Spleen (tissue), 11 donors: ENCODE data around the gene ALDH4A1. TPM values are rescaled to one million over a fixed set of nuclear protein-coding genes. Genes with fewer than 3 reads are reported as not detected.

Experiments
- DNase-seq: peaks from one replicate; pipeline ENCODE4 v3.0.0-alpha.2; 2020
- H3K27ac ChIP-seq, 8 donors: fragments of 200-600 bp; sonication (generic) in 7 of 8; 1 replicate in 4 of 8; 2 replicates in 4 of 8; pipeline versions ENCODE4 v1.5.0 to v1.8.0; 2016 to 2021; ENCODE audit warnings: inconsistent platforms in 4 of 8, mild to moderate bottlenecking in 4 of 8, moderate library complexity in 1 of 8
- H3K27me3 ChIP-seq, 7 donors: fragments of 200-600 bp; sonication (generic) in 6 of 7; replicated peaks in 1 of 7; 1 replicate in 4 of 7; 2 replicates in 3 of 7; pipeline versions ENCODE4 v1.5.0 to v1.8.0; 2016 to 2021; ENCODE audit warnings: inconsistent platforms in 3 of 7, mild to moderate bottlenecking in 1 of 7
- H3K36me3 ChIP-seq, 6 donors: fragments of 200-600 bp; sonication (generic) in 5 of 6; 1 replicate in 4 of 6; 2 replicates in 2 of 6; pipeline versions ENCODE4 v1.5.0 to v1.8.0; 2016 to 2021; ENCODE audit warnings: inconsistent platforms in 2 of 6
- H3K4me1 ChIP-seq, 6 donors: fragments of 200-600 bp; sonication (generic) in 5 of 6; 1 replicate in 3 of 6; 2 replicates in 3 of 6; pipeline versions ENCODE4 v1.5.0 to v1.8.0; 2016 to 2021; ENCODE audit warnings: inconsistent platforms in 3 of 6
- H3K4me3 ChIP-seq, 8 donors: fragments of 200-600 bp; sonication (generic) in 7 of 8; 1 replicate in 4 of 8; 2 replicates in 4 of 8; pipeline versions ENCODE4 v1.5.0 to v1.8.0; 2016 to 2021; ENCODE audit warnings: inconsistent platforms in 4 of 8, mild to moderate bottlenecking in 4 of 8, moderate library complexity in 2 of 8
- H3K9me3 ChIP-seq, 8 donors: fragments of 200-600 bp; sonication (generic) in 7 of 8; 1 replicate in 4 of 8; 2 replicates in 4 of 8; pipeline versions ENCODE4 v1.5.0 to v1.8.0; 2016 to 2021; ENCODE audit warnings: inconsistent platforms in 4 of 8
- POLR2A ChIP-seq, 3 donors: fragments of 450-650 bp; IDR thresholded peaks; one replicate each; pipeline ENCODE4 v1.5.1; 2017; ENCODE audit warnings: antibody characterized with exemption in 3 of 3, mild to moderate bottlenecking in 1 of 3
- POLR2AphosphoS5 ChIP-seq, 3 donors: sonication (generic); formaldehyde crosslinking; IDR thresholded peaks; one replicate each; pipeline ENCODE4 v1.5.1; 2017; ENCODE audit warnings: antibody characterized with exemption in 3 of 3
- WGBS, 5 donors: extraction: QIAGEN DNeasy Blood & Tissue Kit in 3 of 5; methylation state at CpG; one replicate each; pipeline versions ENCODE4 v1.1.5 to v1.1.7; 2013 to 2018; 5-methylcytosine and 5-hydroxymethylcytosine counted together
- intact Hi-C: fragments of 100-400 bp; cut with DNase I; formaldehyde crosslinking; loops from one replicate; pipeline ENCODE4 v1.15.0; 2023; ENCODE audit warnings: low total_unique reads
- polyA plus RNA-seq, 3 donors: library from polyadenylated mRNA; stranded (reverse); fragments of 200-250 nt; gene quantifications; one replicate each; pipeline ENCODE4 v1.2.1, GENCODE V29; 2013
- total RNA-seq, 7 donors: library from RNA; depleted of rRNA in 3 of 7; stranded (reverse); fragments of >200 nt in 3 of 7; fragmentation: NEBNext Ultra II Directional in 4 of 7; extraction: Animal tissue kit (Norgen Biotek cat#: 25700) in 4 of 7; gene quantifications; one replicate each; pipeline versions ENCODE4 v1.1.0 to v1.2.1, GENCODE V29; 2016 to 2021
- TF ChIP-seq, protein P1 (sequence below), 11 experiments: fragments of 200-600 bp in 7 of 11; fragments of 450-650 bp in 4 of 11; sonication (generic) in 4 of 11; IDR thresholded peaks in 8 of 11; conservative IDR thresholded peaks in 3 of 11; 1 replicate in 7 of 11; 2 replicates in 4 of 11; pipeline versions ENCODE4 v1.4.0 to v1.8.0; 2016 to 2021; ENCODE audit warnings: antibody characterized with exemption in 11 of 11, inconsistent platforms in 4 of 11, mild to moderate bottlenecking in 1 of 11
- donor health status: healthy with polysubstance abuse.
- donor health status: DM: no; HTN: no; CAD: no; lungs with moderate emphysema.
- donor health status: DM: no; HTN: no; CAD: no.
- donor health status: Bipolar disorder and iron deficiency.
- donor health status: healthy.
- donor health status: DM: no; HTN: no; CAD: no.
- donor health status: DM: yes; HTN: yes; CAD: no.

Gene ALDH4A1
- total and polyA plus RNA-seq, 10 donors = 3.5 to 11.2 (median 8.0) TPM

DNA sequence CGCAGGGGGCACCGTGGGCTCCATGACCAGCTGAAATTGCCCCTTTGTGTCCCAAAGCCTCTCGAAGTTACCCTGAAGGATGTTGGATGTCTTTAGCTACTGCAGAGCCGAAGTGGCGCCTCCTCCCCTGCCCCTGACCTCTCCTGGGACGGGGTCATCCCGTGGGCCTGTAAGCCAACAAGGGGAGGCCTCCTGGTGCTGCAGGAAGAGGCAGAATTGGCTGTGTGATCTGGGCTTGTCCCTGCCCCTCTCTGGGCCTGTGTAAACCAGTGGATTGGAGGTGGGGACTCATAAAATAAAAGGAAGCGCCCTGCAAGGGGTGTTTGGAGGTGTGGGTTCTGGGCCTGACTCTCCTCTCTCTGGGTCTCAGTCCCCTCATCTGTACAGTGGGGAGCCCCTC is 40.8 kb downstream of the ALDH4A1 start:
- intact Hi-C loops = no loop called here
- 62 to 77% (median 71%) methylated on average over 8 of the region's 8 CpGs for WGBS, 5 donors
- TF ChIP-seq POLR2A (IDR thresholded peaks at IDR 0.05) (no peak), POLR2AphosphoS5 (IDR thresholded peaks at IDR 0.05) (no peak)
- TF ChIP-seq, protein P1, sequence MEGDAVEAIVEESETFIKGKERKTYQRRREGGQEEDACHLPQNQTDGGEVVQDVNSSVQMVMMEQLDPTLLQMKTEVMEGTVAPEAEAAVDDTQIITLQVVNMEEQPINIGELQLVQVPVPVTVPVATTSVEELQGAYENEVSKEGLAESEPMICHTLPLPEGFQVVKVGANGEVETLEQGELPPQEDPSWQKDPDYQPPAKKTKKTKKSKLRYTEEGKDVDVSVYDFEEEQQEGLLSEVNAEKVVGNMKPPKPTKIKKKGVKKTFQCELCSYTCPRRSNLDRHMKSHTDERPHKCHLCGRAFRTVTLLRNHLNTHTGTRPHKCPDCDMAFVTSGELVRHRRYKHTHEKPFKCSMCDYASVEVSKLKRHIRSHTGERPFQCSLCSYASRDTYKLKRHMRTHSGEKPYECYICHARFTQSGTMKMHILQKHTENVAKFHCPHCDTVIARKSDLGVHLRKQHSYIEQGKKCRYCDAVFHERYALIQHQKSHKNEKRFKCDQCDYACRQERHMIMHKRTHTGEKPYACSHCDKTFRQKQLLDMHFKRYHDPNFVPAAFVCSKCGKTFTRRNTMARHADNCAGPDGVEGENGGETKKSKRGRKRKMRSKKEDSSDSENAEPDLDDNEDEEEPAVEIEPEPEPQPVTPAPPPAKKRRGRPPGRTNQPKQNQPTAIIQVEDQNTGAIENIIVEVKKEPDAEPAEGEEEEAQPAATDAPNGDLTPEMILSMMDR (IDR thresholded peaks at IDR 0.05 in 8 of 11, conservative IDR thresholded peaks at IDR 0.05 in 3 of 11) = no peak
- Histone ChIP-seq H3K27me3 (peaks cover 0 to 18% (median 0%) of the 10 kb centered on the region in 7 donors), H3K9me3 (no peaks in the 10 kb centered on the region), H3K36me3 (no peaks in the 10 kb centered on the region), H3K4me3 (no peak overlapping the region), H3K27ac (no peak overlapping the region), H3K4me1 (peaks cover 0 to 6% (median 0%) of the 10 kb centered on the region in 6 donors)
- no peak for DNase-seq

DNA sequence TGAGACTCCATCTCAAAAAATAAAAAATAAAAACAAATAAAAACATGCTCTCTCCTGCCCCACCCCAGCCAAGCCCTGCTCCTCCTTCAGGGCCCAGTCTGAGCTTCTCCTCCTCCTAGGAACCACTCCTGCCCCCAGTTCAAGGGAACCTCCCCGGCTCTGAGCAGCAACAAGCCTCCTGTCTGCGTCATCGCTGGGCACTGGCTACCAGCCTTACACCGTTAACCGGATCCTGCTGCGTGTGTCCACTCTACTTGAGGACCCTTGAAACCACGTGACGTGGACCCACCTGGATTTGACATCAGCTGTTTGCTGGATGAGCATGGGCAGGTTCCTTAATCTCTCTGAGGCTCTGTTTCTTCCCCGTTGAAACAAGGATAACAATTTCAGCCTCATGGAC is 41.3 kb downstream of the ALDH4A1 start:
- no peak overlapping the region for H3K4me3 ChIP-seq
- peaks cover 0 to 17% (median 0%) of the 10 kb centered on the region in 7 donors for H3K27me3 ChIP-seq
- H3K4me1 ChIP-seq = peaks cover 0 to 6% (median 0%) of the 10 kb centered on the region in 6 donors
- H3K9me3 ChIP-seq = no peaks in the 10 kb centered on the region
- TF ChIP-seq POLR2AphosphoS5 (IDR thresholded peaks at IDR 0.05) (no peak), POLR2A (IDR thresholded peaks at IDR 0.05) (no peak)
- TF ChIP-seq, protein P1 (IDR thresholded peaks at IDR 0.05 in 8 of 11, conservative IDR thresholded peaks at IDR 0.05 in 3 of 11) = no peak
- WGBS, 5 donors = 76 to 84% (median 81%) methylated on average over 9 of the region's 9 CpGs
- intact Hi-C loops = no loop called here
- H3K27ac ChIP-seq = no peak overlapping the region
- H3K36me3 ChIP-seq = no peaks in the 10 kb centered on the region
- no peak for DNase-seq

DNA sequence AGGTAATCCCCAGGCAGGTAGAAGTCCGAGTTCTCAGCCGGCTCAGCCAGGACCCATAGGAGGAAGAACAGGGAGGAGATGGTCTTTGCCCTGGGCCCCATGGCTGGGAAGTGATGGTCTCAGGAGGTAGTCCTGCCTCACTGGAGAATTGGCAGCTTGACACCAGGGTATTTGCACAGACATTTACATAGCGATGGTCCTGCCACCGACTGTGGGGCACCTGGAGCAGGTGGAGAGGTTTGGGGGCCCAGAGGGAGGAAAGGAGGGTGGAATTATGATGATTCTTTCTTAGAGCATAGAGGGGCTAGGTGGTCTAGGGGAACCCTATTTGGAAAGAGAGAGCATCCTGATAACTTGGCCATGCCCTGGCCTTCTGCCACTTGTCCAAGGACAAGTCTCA is 42.8 kb downstream of the ALDH4A1 start, which contains the start of gene TAS1R2:
TAS1R2 (minus strand) TSS at position 101 of the 400 bp plus-strand sequence; CDS start at position 101, 0 bp downstream.
- Histone ChIP-seq H3K27ac (no peak within 1 kb of the TSS), H3K27me3 (peaks cover 0 to 14% (median 0%) of the 10 kb centered on the region in 7 donors), H3K36me3 (no peaks in the 10 kb centered on the region), H3K4me1 (no peaks in the 10 kb centered on the region), H3K4me3 (no peak within 1 kb of the TSS), H3K9me3 (no peaks in the 10 kb centered on the region)
- no peak for TF ChIP-seq POLR2AphosphoS5 (IDR thresholded peaks at IDR 0.05)
- TF ChIP-seq, protein P1 (IDR thresholded peaks at IDR 0.05 in 8 of 11, conservative IDR thresholded peaks at IDR 0.05 in 3 of 11) = no peak
- no peak for TF ChIP-seq POLR2A (IDR thresholded peaks at IDR 0.05)
- 58 to 80% (median 68%) methylated on average over 4 of the region's 4 CpGs for WGBS, 5 donors
- intact Hi-C loops = no loop called here
- DNase-seq = no peak

DNA sequence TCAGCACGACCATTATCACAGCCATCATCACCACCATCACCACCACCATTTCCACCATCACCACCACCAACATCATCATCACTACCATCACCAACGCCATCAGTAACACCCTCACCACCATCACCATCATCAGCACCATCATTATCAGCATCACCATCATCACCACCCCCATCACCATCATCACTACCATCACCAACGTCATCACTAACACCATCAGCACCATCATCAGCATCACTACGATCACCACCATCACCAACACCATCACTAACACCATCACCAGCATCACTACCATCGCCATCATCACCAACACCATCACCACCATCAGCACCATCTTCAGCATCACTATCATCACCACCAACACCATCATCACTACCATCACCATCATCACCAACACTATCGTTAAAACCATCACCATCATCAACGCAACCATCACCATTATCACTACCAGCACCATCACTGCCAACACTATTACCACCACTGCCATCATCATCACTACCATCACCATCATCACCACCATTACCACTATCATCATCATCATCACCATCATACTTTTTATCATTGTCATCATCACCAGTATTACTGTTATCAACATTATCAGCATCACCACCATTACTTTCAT is 44.2 kb downstream of the ALDH4A1 start:
- WGBS, 5 donors = 85 to 90% (median 86%) methylated on average over 7 of the region's 7 CpGs
- H3K27me3 ChIP-seq = peaks cover 0 to 20% (median 0%) of the 10 kb centered on the region in 7 donors
- TF ChIP-seq, protein P1 (IDR thresholded peaks at IDR 0.05 in 8 of 11, conservative IDR thresholded peaks at IDR 0.05 in 3 of 11) = no peak
- TF ChIP-seq POLR2A (IDR thresholded peaks at IDR 0.05) = no peak
- TF ChIP-seq POLR2AphosphoS5 (IDR thresholded peaks at IDR 0.05) = no peak
- DNase-seq = no peak
- H3K4me3 ChIP-seq = no peak overlapping the region
- H3K27ac ChIP-seq = no peak overlapping the region
- no peaks in the 10 kb centered on the region for H3K36me3 ChIP-seq
- no peaks in the 10 kb centered on the region for H3K9me3 ChIP-seq
- H3K4me1 ChIP-seq = no peaks in the 10 kb centered on the region
- intact Hi-C loops = no loop called here
